ENCODE measurements around the gene KRTAP4-2. TPM values are rescaled to one million over a fixed set of nuclear protein-coding genes. Genes with fewer than 3 reads are reported as not detected.

The KRTAP4-2 gene
- polyA plus RNA-seq, 1 donor from 2014 or later: not detected

DNA sequence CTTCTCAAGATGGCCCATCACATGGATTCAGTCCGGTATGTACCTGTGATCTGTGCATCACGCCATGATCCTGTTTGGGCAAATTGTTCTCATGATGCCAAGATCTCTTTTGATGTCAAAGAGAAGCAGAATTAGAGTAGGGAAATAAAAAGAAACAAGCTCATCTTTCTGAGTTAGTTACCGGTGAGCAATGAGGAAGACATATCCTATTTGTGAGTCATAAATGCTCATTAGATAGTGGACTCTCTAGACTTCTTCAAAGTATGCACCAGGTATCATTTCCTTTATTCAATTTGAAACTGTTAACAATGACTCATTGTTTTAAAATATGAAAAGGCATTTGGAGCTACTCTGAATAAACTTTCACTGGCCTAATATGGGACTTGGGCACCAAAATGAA lies 46.0 kb downstream of the KRTAP4-2 start:
- Histone ChIP-seq H3K27ac (ENCODE audit: low read length) (no peak overlapping the region), H3K27me3 (ENCODE audit: insufficient read depth, low read depth, low read length) (no peaks in the 10 kb centered on the region), H2AFZ (ENCODE audit: low read depth, low read length) (no peak overlapping the region), H3K9me2 (ENCODE audit: insufficient read depth, low read length) (no peaks in the 10 kb centered on the region), H3K79me2 (replicated peaks; ENCODE audit: insufficient read depth, low read length) (no peaks in the 10 kb centered on the region), H3K36me3 (ENCODE audit: insufficient read depth, low read length) (no peaks in the 10 kb centered on the region), H3F3A (ENCODE audit: insufficient read depth, low read length, poor library complexity, severe bottlenecking) (no peaks in the 10 kb centered on the region), H4K20me1 (ENCODE audit: insufficient read depth) (no peaks in the 10 kb centered on the region), H3K4me3 (ENCODE audit: low read length) (no peak overlapping the region), H3K4me2 (ENCODE audit: low read length) (no peak overlapping the region), H3K9ac (ENCODE audit: low read length) (no peak overlapping the region), H3K9me3 (ENCODE audit: low read length) (no peaks in the 10 kb centered on the region)
- TF ChIP-seq EP300 (conservative IDR thresholded peaks at IDR 0.05; ENCODE audit: poor library complexity, severe bottlenecking): no peak
- no peak for TF ChIP-seq RAD21 (conservative IDR thresholded peaks at IDR 0.05)
- TF ChIP-seq SMC3 (conservative IDR thresholded peaks at IDR 0.05; ENCODE audit: poor library complexity): no peak
- no peak for TF ChIP-seq POLR2AphosphoS5 (IDR thresholded peaks at IDR 0.05)
- no peak for TF ChIP-seq EZH2 (IDR thresholded peaks at IDR 0.05; ENCODE audit: borderline replicate concordance, insufficient read depth, low read length, poor library complexity, severe bottlenecking)
- TF ChIP-seq, protein P1, sequence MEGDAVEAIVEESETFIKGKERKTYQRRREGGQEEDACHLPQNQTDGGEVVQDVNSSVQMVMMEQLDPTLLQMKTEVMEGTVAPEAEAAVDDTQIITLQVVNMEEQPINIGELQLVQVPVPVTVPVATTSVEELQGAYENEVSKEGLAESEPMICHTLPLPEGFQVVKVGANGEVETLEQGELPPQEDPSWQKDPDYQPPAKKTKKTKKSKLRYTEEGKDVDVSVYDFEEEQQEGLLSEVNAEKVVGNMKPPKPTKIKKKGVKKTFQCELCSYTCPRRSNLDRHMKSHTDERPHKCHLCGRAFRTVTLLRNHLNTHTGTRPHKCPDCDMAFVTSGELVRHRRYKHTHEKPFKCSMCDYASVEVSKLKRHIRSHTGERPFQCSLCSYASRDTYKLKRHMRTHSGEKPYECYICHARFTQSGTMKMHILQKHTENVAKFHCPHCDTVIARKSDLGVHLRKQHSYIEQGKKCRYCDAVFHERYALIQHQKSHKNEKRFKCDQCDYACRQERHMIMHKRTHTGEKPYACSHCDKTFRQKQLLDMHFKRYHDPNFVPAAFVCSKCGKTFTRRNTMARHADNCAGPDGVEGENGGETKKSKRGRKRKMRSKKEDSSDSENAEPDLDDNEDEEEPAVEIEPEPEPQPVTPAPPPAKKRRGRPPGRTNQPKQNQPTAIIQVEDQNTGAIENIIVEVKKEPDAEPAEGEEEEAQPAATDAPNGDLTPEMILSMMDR (IDR thresholded peaks at IDR 0.05; ENCODE audit: poor library complexity, severe bottlenecking): no peak
- no peak for TF ChIP-seq MXI1 (conservative IDR thresholded peaks at IDR 0.05; ENCODE audit: poor library complexity, severe bottlenecking)

Small RNA genes within 50 kb of the gene (small RNA-seq; reads per million reads assigned to genes)
- gene KRTAP4-17P: 0 reads per million in 3 experiments

Other genes with a start within 250 kb of the KRTAP4-2 start
- gene KRT23, start 240.6 kb downstream of the KRTAP4-2 start, polyA plus RNA-seq: 0.37 and 0.86 TPM in 2 replicates
- gene KRT39, start 211.3 kb downstream of the KRTAP4-2 start, polyA plus RNA-seq: not detected in 2 replicates
- not detected in 2 replicates for gene KRT40, start 193.9 kb downstream of the KRTAP4-2 start, polyA plus RNA-seq
- not detected in 2 replicates for gene KRTAP3-3, start 184.1 kb downstream of the KRTAP4-2 start, polyA plus RNA-seq
- not detected in 2 replicates for gene KRTAP3-2, start 178.3 kb downstream of the KRTAP4-2 start, polyA plus RNA-seq
- not detected in 2 replicates for gene KRTAP3-1, start 169.1 kb downstream of the KRTAP4-2 start, polyA plus RNA-seq
- not detected in 2 replicates for gene KRTAP1-5, start 151.0 kb downstream of the KRTAP4-2 start, polyA plus RNA-seq
- gene KRTAP1-4, start 148.0 kb downstream of the KRTAP4-2 start, polyA plus RNA-seq: not detected in 2 replicates
- gene KRTAP1-3, start 143.3 kb downstream of the KRTAP4-2 start, polyA plus RNA-seq: not detected in 2 replicates
- not detected in 2 replicates for gene KRTAP1-1, start 136.8 kb downstream of the KRTAP4-2 start, polyA plus RNA-seq
- gene KRTAP2-1, start 130.9 kb downstream of the KRTAP4-2 start, polyA plus RNA-seq: not detected in 2 replicates
- not detected in 2 replicates for gene KRTAP2-2, start 123.0 kb downstream of the KRTAP4-2 start, polyA plus RNA-seq
- not detected in 2 replicates for gene KRTAP2-3, start 118.1 kb downstream of the KRTAP4-2 start, polyA plus RNA-seq
- not detected in 2 replicates for gene KRTAP2-4, start 112.3 kb downstream of the KRTAP4-2 start, polyA plus RNA-seq
- not detected in 2 replicates for gene KRTAP4-7, start 94.1 kb downstream of the KRTAP4-2 start, polyA plus RNA-seq
- gene KRTAP4-8, start 80.1 kb downstream of the KRTAP4-2 start, polyA plus RNA-seq: not detected in 2 replicates
- gene KRTAP4-16, start 76.0 kb downstream of the KRTAP4-2 start, polyA plus RNA-seq: not detected in 2 replicates
- gene KRTAP4-9, start 72.8 kb downstream of the KRTAP4-2 start, polyA plus RNA-seq: not detected in 2 replicates
- not detected in 2 replicates for gene KRTAP4-11, start 59.8 kb downstream of the KRTAP4-2 start, polyA plus RNA-seq
- not detected in 2 replicates for gene KRTAP4-12, start 54.0 kb downstream of the KRTAP4-2 start, polyA plus RNA-seq
- gene KRTAP4-6, start 37.7 kb downstream of the KRTAP4-2 start, polyA plus RNA-seq: not detected in 2 replicates
- not detected in 2 replicates for gene KRTAP4-5, start 28.4 kb downstream of the KRTAP4-2 start, polyA plus RNA-seq
- not detected in 2 replicates for gene KRTAP4-4, start 17.5 kb downstream of the KRTAP4-2 start, polyA plus RNA-seq
- gene KRTAP4-3, start 10.0 kb downstream of the KRTAP4-2 start, polyA plus RNA-seq: not detected in 2 replicates
- gene KRTAP4-1, start 6.7 kb upstream of the KRTAP4-2 start, polyA plus RNA-seq: not detected in 2 replicates
- gene KRTAP9-1, start 11.7 kb upstream of the KRTAP4-2 start, polyA plus RNA-seq: not detected in 2 replicates
- gene KRTAP9-2, start 48.4 kb upstream of the KRTAP4-2 start, polyA plus RNA-seq: not detected in 2 replicates
- gene KRTAP9-3, start 54.2 kb upstream of the KRTAP4-2 start, polyA plus RNA-seq: not detected in 2 replicates
- not detected in 2 replicates for gene KRTAP9-8, start 59.8 kb upstream of the KRTAP4-2 start, polyA plus RNA-seq
- gene KRTAP9-4, start 71.5 kb upstream of the KRTAP4-2 start, polyA plus RNA-seq: not detected in 2 replicates
- not detected in 2 replicates for gene KRTAP9-9, start 77.2 kb upstream of the KRTAP4-2 start, polyA plus RNA-seq
- gene KRTAP9-6, start 87.2 kb upstream of the KRTAP4-2 start, polyA plus RNA-seq: not detected in 2 replicates
- not detected in 2 replicates for gene KRTAP9-7, start 97.5 kb upstream of the KRTAP4-2 start, polyA plus RNA-seq
- not detected in 2 replicates for gene KRTAP29-1, start 124.6 kb upstream of the KRTAP4-2 start, polyA plus RNA-seq
- gene KRTAP16-1, start 131.1 kb upstream of the KRTAP4-2 start, polyA plus RNA-seq: not detected in 2 replicates
- not detected in 2 replicates for gene KRTAP17-1, start 137.5 kb upstream of the KRTAP4-2 start, polyA plus RNA-seq
- gene KRT33A, start 172.6 kb upstream of the KRTAP4-2 start, polyA plus RNA-seq: not detected in 2 replicates
- gene KRT33B, start 191.6 kb upstream of the KRTAP4-2 start, polyA plus RNA-seq: not detected in 2 replicates
- not detected in 2 replicates for gene KRT34, start 204.1 kb upstream of the KRTAP4-2 start, polyA plus RNA-seq
- not detected in 2 replicates for gene KRT31, start 219.4 kb upstream of the KRTAP4-2 start, polyA plus RNA-seq
- not detected in 2 replicates for gene KRT37, start 246.4 kb upstream of the KRTAP4-2 start, polyA plus RNA-seq